ENCODE results near the gene SRGAP1.

The SRGAP1 gene

DNA sequence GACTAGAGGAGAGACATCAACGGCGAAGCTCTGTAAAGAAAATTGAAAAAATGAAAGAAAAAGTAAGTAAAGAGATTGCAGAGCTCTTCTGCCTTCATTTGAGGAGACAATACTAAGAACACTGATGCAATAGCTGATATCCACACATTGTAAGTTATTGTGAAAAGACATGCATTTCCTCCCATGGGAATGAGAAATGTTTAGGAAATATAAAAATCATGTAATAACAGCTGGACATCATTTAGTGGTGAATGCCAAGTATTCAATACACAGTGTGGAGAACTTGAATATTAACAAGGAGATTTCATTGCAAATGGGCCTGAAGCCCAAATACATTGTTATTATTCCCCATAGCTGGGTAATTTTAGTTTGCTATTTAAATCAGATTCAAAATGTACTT is 198.4 kb downstream of the SRGAP1 start:
- no peak for TF ChIP-seq CTCF (IDR thresholded peaks at IDR 0.05; ENCODE audit: extremely low read depth, insufficient read depth, missing control alignments)
- DNase-seq (ENCODE audit: low spot score) = no peak
- in situ Hi-C loops (cut with MboI; ENCODE audit: low pct_unique_long_range_greater_than_20kb, low sequenced_read_pairs, unreplicated experiment) = no loop called here

- no peak for DNase-seq (ENCODE audit: low spot score)
- no peak for TF ChIP-seq CTCF (IDR thresholded peaks at IDR 0.05; ENCODE audit: extremely low read depth, insufficient read depth, missing control alignments)
- in situ Hi-C loops (cut with MboI; ENCODE audit: low pct_unique_long_range_greater_than_20kb, low sequenced_read_pairs, unreplicated experiment) = no loop called here
These were observed 199.7 kb downstream of the SRGAP1 start for GRCh38 chr12:64044191-64044590.

- DNase-seq (ENCODE audit: low spot score) = no peak
- in situ Hi-C loops (cut with MboI; ENCODE audit: low pct_unique_long_range_greater_than_20kb, low sequenced_read_pairs, unreplicated experiment) = no loop called here
- no peak for TF ChIP-seq CTCF (IDR thresholded peaks at IDR 0.05; ENCODE audit: extremely low read depth, insufficient read depth, missing control alignments)
These were observed 206.6 kb downstream of the SRGAP1 start for GRCh38 chr12:64051057-64051456.

DNA sequence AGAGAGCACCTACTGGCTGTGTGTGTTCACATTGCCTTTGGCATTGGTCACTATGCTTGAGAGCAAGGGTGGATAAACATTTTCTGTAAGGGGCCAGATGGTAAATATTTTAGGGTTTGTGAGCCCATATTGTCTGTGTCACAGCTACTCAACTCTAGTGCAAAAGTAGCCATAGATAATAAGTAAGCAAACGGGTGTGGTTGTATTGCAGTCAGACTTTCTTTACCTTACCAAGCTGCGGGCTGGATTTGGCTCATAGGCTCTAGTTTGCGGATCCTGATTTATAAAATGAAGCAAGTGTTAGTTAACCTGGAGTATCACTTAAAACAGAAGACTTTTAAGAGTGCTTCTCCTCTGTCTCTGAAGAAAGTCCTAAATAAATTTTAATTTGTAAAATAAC is 208.6 kb downstream of the SRGAP1 start:
- DNase-seq (ENCODE audit: low spot score) = no peak
- TF ChIP-seq CTCF (IDR thresholded peaks at IDR 0.05; ENCODE audit: extremely low read depth, insufficient read depth, missing control alignments) = no peak
- in situ Hi-C loops (cut with MboI; ENCODE audit: low pct_unique_long_range_greater_than_20kb, low sequenced_read_pairs, unreplicated experiment) = no loop called here

GRCh38 chr12:64054079-64054520 is 209.6 kb downstream of the SRGAP1 start:
- in situ Hi-C loops (cut with MboI; ENCODE audit: low pct_unique_long_range_greater_than_20kb, low sequenced_read_pairs, unreplicated experiment) = no loop called here
- TF ChIP-seq CTCF (IDR thresholded peaks at IDR 0.05; ENCODE audit: extremely low read depth, insufficient read depth, missing control alignments) = no peak
- no peak for DNase-seq (ENCODE audit: low spot score)

GRCh38 chr12:64056741-64057140 is 212.2 kb downstream of the SRGAP1 start:
- no peak for DNase-seq (ENCODE audit: low spot score)
- in situ Hi-C loops (cut with MboI; ENCODE audit: low pct_unique_long_range_greater_than_20kb, low sequenced_read_pairs, unreplicated experiment) = no loop called here
- no peak for TF ChIP-seq CTCF (IDR thresholded peaks at IDR 0.05; ENCODE audit: extremely low read depth, insufficient read depth, missing control alignments)

DNA sequence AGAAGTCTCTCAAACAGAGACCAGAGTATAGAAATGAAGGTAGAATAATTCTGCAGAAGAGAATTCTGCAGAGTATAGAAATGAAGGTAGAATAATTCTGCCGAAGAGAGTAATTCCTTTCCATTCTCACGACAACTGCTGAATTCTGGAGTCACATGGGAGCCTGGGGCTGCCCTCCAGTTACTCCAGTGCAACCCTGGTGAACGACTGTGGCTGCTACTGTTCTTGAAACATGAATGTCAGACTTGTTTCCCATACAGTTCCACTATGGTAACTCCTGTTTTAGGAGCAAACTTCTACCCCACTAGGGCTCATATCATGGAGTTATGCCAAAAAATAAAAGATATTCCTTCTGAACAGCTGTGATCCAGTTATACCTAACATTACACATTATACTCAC is 213.2 kb downstream of the SRGAP1 start:
- TF ChIP-seq CTCF (IDR thresholded peaks at IDR 0.05; ENCODE audit: extremely low read depth, insufficient read depth, missing control alignments) = no peak
- no peak for DNase-seq (ENCODE audit: low spot score)
- in situ Hi-C loops (cut with MboI; ENCODE audit: low pct_unique_long_range_greater_than_20kb, low sequenced_read_pairs, unreplicated experiment) = no loop called here

All from GM13977 (cell line).